ENCODE measurements around the gene LITAFD.
A peak's percentile ranks its signal among the peaks of the same experiment; 100 is the strongest.
"Not testable (repeated sequence)": the region's sequence is repeated elsewhere in the genome, so short reads cannot be mapped to it uniquely, and the experiment has no call there.

LITAFD gene

GRCh38 chr16:8899709-8900317 is 17.7 kb downstream of the LITAFD start:
- no peak for DNase-seq

GRCh38 chr16:8900343-8900742 is 18.2 kb downstream of the LITAFD start:
- DNase-seq, result no peak

- no peak for DNase-seq
Observed at GRCh38 chr16:8901320-8901861, 19.2 kb downstream of the LITAFD start.

- no peak for DNase-seq
Observed at GRCh38 chr16:8903004-8903403, 20.9 kb downstream of the LITAFD start.

GRCh38 chr16:8904018-8904430 is 21.9 kb downstream of the LITAFD start:
- no peak for DNase-seq

GRCh38 chr16:8905168-8905762 is 23.1 kb downstream of the LITAFD start:
- peak; percentile 16 for DNase-seq

- no peak for DNase-seq
Observed at GRCh38 chr16:8905795-8906591, 23.8 kb downstream of the LITAFD start.

GRCh38 chr16:8907096-8907495 is 24.9 kb downstream of the LITAFD start:
- no peak for DNase-seq

- DNase-seq, result peak; percentile 18
Observed at GRCh38 chr16:8908810-8909468, 26.8 kb downstream of the LITAFD start.

GRCh38 chr16:8910811-8911210 is 28.7 kb downstream of the LITAFD start:
- DNase-seq, result no peak

- DNase-seq, result no peak
Observed at GRCh38 chr16:8912793-8913192, 30.6 kb downstream of the LITAFD start.

GRCh38 chr16:8914098-8914497 is 31.9 kb downstream of the LITAFD start:
- no peak for DNase-seq

GRCh38 chr16:8915722-8916301 is 33.7 kb downstream of the LITAFD start:
- no peak for DNase-seq

GRCh38 chr16:8916541-8917225 is 34.5 kb downstream of the LITAFD start:
- no peak for DNase-seq

GRCh38 chr16:8917336-8917735 is 35.2 kb downstream of the LITAFD start:
- not testable (repeated sequence) for DNase-seq

GRCh38 chr16:8919089-8919933 is 37.2 kb downstream of the LITAFD start:
- DNase-seq, result no peak

GRCh38 chr16:8919934-8920462 is 37.8 kb downstream of the LITAFD start:
- DNase-seq, result peak; percentile 16

- DNase-seq, result no peak
Observed at GRCh38 chr16:8920645-8921346, 38.6 kb downstream of the LITAFD start.

GRCh38 chr16:8921347-8921984 is 39.3 kb downstream of the LITAFD start:
- DNase-seq, result no peak

- DNase-seq, result no peak
Observed at GRCh38 chr16:8923199-8923598, 41.0 kb downstream of the LITAFD start.

Data from CD4-positive, alpha-beta T cell treated with Interleukin-4 for 4 hours (primary cell).